KG1 (cell line): ENCODE measurements around the gene SENP3.
A peak's percentile ranks its signal among the peaks of the same experiment; 100 is the strongest.
"Not testable (repeated sequence)": the region's sequence is repeated elsewhere in the genome, so short reads cannot be mapped to it uniquely, and the experiment has no call there.

Experiments
- DNase-seq: peaks from one replicate; lab custom pipeline; 2025; lab: John Stamatoyannopoulos, UW

SENP3 gene

DNA sequence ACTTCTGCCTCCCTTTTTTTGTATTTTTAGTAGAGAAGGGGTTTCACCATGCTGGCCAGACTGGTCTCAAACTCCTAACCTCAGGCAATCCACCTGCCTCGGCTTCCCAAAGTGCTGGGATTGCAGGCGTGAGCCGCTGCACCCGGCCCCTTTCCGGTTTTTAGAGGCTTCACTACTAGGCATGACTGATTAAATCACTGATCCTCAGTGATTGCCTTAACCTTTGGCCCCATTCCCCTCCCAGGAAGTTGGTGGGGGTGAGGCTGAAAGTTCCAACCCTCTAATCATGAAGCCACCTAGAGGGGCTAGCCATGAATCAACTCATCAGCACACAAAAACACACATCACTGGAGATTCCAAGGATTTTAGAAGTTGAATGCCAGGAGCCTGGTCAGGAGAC lies 35.8 kb downstream of the SENP3 start:
- not testable (repeated sequence) for DNase-seq

DNA sequence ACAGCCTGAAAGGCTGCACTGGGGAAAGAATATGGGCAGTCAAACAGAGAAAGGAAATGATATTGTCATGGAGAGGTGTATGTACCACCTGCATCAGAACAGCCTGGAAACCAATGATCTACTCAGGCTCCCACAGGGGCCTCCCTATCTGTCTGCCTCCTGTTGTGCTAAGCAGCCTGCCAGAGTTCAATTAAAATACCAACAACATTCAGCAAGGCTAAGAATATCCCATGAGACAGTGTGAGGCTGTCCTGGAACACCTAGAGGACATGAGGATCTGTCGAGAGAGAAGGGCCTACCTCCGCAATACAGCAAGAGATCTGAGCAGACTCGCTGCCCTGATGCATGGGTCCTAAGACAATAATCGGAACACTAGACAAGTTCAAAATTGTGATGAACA lies 44.6 kb downstream of the SENP3 start:
- DNase-seq: no peak

DNA sequence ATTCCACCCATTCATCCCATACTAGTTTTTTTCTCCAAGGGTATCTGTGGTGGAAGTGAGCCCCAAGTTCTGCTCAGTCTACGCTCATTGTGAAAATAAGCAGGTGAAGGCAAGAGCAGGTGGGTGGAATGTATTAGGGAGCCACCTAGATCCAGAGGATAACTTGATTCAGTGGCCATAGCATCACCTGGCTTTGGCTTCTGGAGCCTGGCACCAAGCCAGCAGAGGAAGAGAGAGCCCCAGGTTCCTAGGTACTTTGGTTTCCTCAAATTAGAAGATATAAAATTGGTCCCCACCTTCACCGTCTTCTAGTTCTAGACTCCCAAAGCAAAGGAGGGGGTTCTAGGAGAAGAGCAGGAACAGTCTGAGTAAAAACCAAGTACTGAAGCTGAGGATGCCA lies 48.9 kb downstream of the SENP3 start:
- DNase-seq: no peak

DNA sequence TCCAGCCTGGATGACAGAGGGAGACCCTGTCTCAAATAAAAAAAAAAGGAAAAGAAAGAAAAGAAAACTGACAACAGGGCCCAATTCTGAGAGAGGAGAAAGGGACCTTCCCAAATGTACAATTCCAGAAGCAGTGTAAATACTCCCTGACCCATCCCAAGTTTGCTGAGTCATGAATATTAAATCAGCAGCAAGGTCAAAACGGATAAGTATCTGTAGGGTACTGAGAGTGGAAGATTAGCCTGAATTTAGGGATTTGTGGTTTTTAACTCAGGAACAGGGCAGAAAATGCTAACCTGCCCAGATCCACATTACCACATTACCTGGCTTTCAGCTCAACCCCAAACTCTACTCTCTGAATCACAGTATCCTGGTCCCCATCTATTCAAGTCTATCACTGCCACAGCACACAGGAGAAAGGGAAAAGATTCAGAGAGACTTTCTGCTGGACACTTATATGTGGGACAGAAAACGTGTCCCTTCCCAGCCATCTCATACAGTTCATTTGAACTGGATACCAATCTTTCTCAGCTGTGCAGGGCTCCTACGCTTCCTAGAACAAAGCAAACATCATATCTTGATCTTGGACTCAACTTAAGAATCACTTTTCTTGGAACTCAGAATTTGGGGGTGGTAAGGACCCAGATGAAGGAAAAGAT lies 50.0 kb downstream of the SENP3 start:
- DNase-seq: no peak

DNA sequence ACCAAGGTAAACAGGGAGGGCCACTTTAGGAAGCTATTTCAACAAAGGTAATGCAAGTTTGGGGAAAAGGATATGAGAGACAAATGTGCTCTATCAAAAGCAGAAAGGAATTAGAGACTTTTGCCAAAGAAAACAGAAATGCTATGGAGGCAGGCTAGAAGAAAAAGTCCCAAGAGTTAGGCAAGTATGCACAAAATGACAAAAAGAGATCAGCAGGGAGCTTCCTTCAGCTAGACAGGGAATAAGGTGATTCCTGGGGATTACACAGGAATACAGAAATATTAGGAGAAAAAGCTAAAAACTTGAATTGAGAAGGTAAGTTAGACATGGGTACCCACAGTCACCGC lies 50.5 kb downstream of the SENP3 start:
- DNase-seq: no peak

DNA sequence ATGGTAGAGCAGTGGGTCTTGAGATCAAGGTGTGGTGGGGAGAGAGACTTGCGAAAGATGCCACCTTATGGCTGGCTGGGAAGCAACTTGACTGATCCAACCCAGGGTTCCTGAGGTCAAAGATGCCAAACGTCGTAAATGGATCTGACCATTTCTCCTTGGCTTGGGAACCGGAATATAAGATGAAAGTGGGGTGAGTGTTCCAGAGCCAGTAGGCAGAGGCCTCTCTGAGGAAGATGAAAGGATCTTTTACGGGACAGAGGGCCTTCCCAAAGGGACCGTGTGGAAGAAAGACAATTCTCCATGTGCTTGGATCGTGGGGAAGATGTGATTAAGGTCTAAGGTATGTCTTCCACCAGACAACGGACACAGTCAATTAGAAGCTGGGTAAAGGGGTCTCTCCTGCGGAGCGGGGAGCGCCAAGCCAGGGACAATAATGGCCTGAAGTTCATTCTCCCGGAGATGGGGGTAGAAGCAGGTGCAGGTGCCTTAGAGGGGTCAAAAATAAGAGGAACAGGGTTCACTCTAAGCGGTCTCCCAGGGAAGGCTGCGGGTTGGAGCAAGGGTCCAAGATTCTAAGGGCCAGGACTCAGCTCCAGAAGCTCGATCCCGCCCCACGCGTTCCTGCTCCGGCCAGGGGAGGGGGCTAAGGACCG lies 52.2 kb downstream of the SENP3 start:
- peak; percentile 1 for DNase-seq

DNA sequence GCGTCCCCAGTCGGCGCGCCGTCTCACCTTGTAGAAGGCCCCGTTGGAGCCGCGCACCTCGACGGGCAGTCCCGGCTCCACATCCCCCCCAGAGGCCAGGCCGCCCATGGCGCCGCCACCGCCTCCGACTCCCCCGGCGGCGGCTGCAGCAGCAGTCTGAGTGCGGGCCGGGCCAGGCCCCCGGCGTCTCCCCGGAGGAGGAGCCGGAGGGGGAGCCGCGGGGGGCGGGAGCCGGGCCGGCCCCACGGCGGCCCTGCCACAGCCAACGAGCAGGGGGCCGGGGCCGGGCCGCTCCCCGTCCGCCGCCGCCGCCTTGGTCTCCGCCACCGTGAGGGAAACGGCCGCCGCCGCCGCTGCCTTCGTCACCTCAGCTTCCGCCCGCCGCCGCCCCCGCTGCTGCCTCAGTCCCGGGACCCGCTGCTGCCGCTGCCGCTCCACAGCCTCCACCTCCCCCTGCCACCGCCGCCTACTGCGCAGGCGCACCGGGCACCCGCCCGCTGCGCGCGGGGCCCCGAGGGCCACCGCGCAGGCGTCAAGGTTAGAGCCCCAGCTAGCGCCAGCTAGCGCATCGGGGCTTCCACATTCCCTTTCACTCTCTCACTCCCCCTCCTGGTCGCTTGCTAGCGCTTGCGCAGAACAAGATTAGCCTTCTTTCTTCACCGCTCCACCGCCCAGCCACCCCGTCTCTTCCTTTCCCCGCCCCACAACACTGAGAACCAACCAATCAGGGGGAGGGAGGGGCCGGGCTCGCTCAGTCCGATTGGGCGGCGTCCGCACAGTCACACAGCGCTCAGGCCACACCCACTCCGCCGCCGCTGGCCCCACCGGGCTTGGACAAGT lies 52.9 kb downstream of the SENP3 start, which contains the start of gene FXR2:
FXR2 (minus strand) TSS at position 473 of the 840 bp plus-strand sequence; CDS start at position 108, 365 bp downstream.
- DNase-seq: peak; percentile 83

DNA sequence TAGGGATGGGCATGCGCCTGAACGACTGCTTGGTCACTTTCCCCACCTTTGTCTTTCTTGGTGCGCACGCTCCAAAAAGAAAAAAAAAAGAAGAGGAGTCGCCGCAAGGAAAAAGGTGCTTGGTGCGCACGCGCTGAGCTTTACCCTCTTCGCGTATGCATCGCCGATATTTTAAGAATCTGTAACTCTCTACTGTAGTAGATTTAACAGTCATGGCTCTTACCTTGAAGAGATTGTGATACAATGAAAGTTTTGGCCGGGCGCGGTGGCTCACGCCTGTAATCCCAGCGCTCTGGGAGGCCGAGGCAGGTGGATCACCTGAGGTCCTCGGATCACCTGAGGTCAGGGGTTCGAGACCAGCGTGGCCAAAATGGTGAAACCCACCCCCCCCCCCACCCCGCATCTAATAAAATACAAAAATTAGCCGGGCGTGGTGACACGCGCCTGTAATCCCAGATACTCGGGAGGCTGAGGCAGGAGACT lies 53.6 kb downstream of the SENP3 start:
- DNase-seq: no peak

DNA sequence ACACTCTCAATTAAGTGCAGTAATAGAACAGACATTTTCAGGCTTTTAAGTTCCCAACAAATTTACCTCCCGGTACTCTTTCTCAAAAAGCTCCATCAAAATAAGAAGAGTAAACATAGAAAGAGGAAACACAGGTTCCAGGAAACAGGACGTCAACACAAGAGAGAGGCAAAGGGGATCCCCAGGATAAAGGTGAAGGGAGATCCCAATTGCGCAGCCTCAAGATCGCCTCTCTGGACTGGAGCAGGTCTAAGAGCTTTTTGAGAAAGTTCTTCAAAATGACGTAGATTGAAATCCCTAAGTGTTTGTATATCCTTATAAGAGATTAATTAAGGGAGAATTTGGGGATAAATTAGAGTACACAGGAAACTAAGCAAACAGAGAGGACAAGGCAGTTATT lies 56.9 kb downstream of the SENP3 start:
- DNase-seq: no peak

DNA sequence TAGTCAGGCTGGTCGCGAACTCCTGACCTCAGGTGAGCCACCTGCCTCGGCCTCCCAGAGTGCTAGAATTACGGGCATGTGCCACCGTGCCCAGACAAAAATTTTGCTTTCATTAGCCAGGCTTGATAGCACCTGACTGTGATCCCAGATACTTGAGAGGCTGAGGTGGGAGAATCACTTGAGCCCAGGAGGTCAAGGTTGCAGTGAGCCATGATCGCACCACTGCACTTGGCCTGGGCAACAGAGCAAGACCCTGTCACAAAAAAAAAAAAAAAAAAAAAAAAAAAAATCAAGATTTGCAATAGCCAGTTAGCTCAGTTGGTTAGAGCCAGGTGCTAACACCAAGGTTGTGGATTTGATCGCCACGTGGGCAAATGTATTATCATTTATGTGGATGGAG lies 59.1 kb downstream of the SENP3 start:
- no peak for DNase-seq
